HG03103 (cell line): ENCODE results near the gene FOXC2.
A peak's percentile ranks its signal among the peaks of the same experiment; 100 is the strongest.

ENCODE experiments used
- ATAC-seq: cut with Tn5 transposase; IDR thresholded peaks from one replicate; pipeline ENCODE4 v1.9.1; 2021; ENCODE audit warnings: low read depth; ENCODE audit not compliant: unreplicated experiment

The FOXC2 gene

GRCh38 chr16:86554917-86555703 is 11.5 kb upstream of the FOXC2 start, which contains the start of gene MTHFSD:
TSS of gene MTHFSD (minus strand) at chr16:86555235. CDS start at chr16:86555184, 51 bp downstream.
- ATAC-seq = peak; percentile 75

GRCh38 chr16:86555704-86556075 is 10.9 kb upstream of the FOXC2 start:
- no peak for ATAC-seq

GRCh38 chr16:86556576-86556975 is 10.1 kb upstream of the FOXC2 start:
- ATAC-seq = no peak

GRCh38 chr16:86557587-86557986 is 9.0 kb upstream of the FOXC2 start:
- no peak for ATAC-seq

DNA sequence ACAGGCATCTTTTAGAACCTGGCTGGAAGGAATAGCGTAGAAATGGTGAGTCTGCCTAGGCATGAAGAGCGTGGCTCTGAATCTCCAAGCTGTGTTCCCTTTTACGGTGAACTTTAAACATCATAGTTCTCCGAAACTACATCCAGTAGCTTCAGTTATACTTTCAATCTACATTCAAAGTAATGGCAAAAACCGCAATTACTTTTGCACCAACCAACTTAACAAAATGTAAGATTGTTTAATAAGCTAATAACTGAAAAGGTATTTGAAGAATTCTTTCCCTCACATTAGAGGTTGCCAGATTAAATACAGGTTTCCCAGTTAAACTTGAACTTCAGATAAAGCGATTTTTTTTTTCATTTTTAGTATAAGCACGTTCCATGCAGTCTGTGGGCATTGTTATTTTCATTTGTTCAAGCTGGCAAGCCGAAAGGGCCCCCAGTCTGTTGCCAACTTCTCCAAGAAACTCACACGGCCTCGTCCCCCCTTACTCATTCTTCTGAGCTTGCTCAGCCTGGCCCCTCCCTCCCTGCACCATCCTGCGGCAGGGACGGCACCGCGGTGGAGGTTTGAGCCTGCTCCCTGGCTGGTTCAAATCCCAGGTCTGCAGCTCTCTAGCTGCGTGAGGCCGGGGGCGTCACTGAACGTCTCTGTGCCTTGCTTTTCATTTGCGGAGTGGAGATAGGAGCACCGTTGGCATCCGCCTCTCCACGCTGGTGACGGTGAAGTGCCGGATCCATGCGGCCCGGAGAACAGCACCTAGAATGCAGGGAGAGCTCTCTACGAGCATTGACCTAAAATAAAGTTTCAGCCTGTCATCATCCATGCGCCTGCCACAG is 8.1 kb upstream of the FOXC2 start:
- ATAC-seq = no peak

DNA sequence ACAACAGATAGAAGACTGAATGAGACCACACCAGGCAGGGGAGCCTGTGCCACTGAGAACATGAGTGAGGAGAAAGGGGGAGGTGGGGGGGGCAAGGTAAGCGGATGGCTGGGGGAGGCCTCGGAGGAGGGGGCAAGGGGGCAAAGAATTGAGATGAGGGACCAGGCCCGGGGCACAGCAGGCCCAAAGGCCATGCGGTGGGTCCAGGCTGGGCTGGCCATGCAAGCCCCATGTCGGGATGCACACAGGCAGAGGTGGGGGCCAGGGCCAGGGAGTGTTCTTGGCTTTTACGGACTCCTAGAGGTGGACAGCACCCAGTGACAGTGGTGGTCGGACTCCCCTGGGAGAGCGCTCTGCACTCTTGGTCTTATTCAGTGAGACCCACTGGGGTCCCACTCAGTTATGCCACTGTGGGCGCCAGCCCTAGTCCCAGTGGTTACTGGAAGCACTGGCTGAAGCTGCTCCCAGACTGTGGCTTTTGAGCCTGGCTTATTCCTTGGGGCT is 6.8 kb upstream of the FOXC2 start:
- no peak for ATAC-seq

- no peak for ATAC-seq
Observed at GRCh38 chr16:86562356-86562755, 4.3 kb upstream of the FOXC2 start.

GRCh38 chr16:86563469-86564345 is 2.9 kb upstream of the FOXC2 start:
- ATAC-seq = peak; percentile 81

- ATAC-seq = no peak
Observed at GRCh38 chr16:86565181-86565631, 1.4 kb upstream of the FOXC2 start.

- no peak for ATAC-seq
Observed at GRCh38 chr16:86565644-86566511, 751 bp upstream of the FOXC2 start.

- no peak for ATAC-seq
Observed at GRCh38 chr16:86566966-86567700, 504 bp downstream of the FOXC2 start.

GRCh38 chr16:86567701-86568581 is 1.3 kb downstream of the FOXC2 start:
- no peak for ATAC-seq

DNA sequence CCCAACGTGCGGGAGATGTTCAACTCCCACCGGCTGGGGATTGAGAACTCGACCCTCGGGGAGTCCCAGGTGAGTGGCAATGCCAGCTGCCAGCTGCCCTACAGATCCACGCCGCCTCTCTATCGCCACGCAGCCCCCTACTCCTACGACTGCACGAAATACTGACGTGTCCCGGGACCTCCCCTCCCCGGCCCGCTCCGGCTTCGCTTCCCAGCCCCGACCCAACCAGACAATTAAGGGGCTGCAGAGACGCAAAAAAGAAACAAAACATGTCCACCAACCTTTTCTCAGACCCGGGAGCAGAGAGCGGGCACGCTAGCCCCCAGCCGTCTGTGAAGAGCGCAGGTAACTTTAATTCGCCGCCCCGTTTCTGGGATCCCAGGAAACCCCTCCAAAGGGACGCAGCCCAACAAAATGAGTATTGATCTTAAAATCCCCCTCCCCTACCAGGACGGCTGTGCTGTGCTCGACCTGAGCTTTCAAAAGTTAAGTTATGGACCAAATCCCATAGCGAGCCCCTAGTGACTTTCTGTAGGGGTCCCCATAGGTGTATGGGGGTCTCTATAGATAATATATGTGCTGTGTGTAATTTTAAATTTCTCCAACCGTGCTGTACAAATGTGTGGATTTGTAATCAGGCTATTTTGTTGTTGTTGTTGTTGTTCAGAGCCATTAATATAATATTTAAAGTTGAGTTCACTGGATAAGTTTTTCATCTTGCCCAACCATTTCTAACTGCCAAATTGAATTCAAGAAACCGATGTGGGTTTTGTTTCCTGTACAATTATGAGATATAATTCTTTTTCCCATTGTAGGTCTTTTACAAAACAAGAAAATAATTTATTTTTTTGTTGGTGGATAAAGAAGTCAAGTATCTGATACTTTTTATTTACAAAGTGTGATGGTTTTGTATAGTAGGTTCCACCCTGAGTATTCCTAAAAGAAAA is 2.3 kb downstream of the FOXC2 start:
- no peak for ATAC-seq

GRCh38 chr16:86569701-86570447 is 3.2 kb downstream of the FOXC2 start:
- ATAC-seq = no peak

DNA sequence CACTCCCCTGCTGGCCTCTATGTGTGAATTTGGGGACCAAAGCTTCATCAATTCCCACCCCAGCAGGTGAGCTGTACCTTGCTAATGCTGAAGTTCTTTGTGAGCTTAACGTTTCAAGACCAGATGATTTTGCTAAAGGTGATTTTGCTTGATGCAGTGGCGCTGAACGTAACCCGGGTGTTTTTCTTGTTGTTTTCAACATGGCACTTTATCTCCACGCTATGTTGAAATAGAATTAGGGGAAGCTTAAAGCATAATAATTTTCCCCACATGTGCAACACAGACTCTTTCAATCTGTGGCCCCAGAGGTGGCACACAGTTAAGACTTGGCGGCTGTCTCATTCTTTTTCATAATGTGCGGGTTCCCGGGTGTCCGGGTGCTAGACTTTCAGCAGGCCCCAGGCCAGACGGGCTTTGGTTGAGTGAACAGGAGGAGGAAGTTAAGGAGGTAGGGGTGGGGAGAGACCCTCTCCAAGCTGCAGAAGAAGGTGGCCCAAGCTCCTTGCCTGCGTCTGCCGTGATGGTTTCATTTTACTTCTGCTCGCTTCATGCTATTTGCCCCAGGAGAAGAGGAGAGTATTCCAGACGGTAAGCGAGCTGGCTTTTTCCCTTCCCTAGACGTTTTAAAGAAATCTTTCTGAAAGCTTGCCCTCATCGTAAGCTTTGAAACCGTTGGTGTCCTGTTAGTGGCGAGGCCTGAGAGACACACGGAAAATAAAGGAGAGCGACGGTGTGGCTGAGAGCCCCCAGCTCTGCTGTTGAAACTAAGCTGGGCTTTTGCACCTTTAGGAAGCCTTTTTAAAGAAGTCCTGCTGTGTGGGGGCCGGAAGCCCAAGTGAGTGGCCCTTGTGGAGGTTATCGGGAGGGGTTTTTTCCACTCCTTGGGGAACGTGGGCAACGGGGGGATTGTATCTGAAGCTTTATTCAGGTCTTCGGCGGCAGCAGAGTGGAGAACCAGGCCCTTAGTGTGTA is 4.2 kb downstream of the FOXC2 start:
- no peak for ATAC-seq
